Smooth muscle cell (in vitro differentiated cells): ENCODE measurements around the gene PTAFR. TPM values are rescaled to one million over a fixed set of nuclear protein-coding genes. Genes with fewer than 3 reads are reported as not detected.

Experiments used
- DNase-seq: peaks from one replicate; lab custom pipeline; 2025; ENCODE audit not compliant: unreplicated experiment; lab: John Stamatoyannopoulos, UW
- H2AFZ ChIP-seq: fragments of 200-600 bp; sonication (generic); 2 replicates; pipeline ENCODE4 v1.6.0; 2016; ENCODE audit warnings: antibody characterized with exemption, low read depth, mild to moderate bottlenecking
- H3F3A ChIP-seq: fragments of 200-600 bp; sonication (generic); 2 replicates; pipeline ENCODE4 v1.6.0; 2017; ENCODE audit warnings: antibody characterized with exemption, low read depth
- H3K27ac ChIP-seq: fragments of 200-600 bp; sonication (generic); 2 replicates; pipeline ENCODE4 v1.5.1; 2016; ENCODE audit warnings: low read depth, mild to moderate bottlenecking
- H3K27me3 ChIP-seq: fragments of 200-600 bp; sonication (generic); 2 replicates; pipeline ENCODE4 v1.6.1; 2016; ENCODE audit warnings: low read depth, mild to moderate bottlenecking
- H3K36me3 ChIP-seq: fragments of 200-600 bp; sonication (generic); 2 replicates; pipeline ENCODE4 v1.5.1; 2016; ENCODE audit warnings: low read depth
- H3K4me1 ChIP-seq: fragments of 200-600 bp; sonication (generic); 2 replicates; pipeline ENCODE4 v1.5.1; 2016; ENCODE audit warnings: low read depth
- H3K4me2 ChIP-seq: fragments of 200-600 bp; sonication (generic); 2 replicates; pipeline ENCODE4 v1.6.0; 2016; ENCODE audit warnings: mild to moderate bottlenecking
- H3K4me3 ChIP-seq: fragments of 200-600 bp; sonication (generic); 2 replicates; pipeline ENCODE4 v1.5.1; 2016; ENCODE audit warnings: mild to moderate bottlenecking
- H3K79me2 ChIP-seq: fragments of 200-600 bp; sonication (generic); 2 replicates; pipeline ENCODE4 v1.6.0; 2016; ENCODE audit warnings: low read depth, mild to moderate bottlenecking
- H3K9ac ChIP-seq: fragments of 200-600 bp; sonication (generic); 2 replicates; pipeline ENCODE4 v1.6.0; 2016; ENCODE audit warnings: low read depth
- H3K9me3 ChIP-seq: fragments of 200-600 bp; sonication (generic); replicated peaks from 2 replicates; pipeline ENCODE4 v1.5.1; 2016; ENCODE audit warnings: low read depth
- H4K20me1 ChIP-seq: fragments of 200-600 bp; sonication (generic); 2 replicates; pipeline ENCODE4 v1.6.0; 2016; ENCODE audit warnings: low read depth
- CTCF ChIP-seq: fragments of 200-600 bp; sonication (generic); IDR thresholded peaks from 2 replicates; pipeline ENCODE4 v1.5.1; 2017; ENCODE audit warnings: borderline replicate concordance, mild to moderate bottlenecking, antibody characterized with exemption; ENCODE audit not compliant: insufficient read depth, poor library complexity, severe bottlenecking
- WGBS: methylation state at CpG from one replicate; pipeline ENCODE4 v1.1.7; 2016; ENCODE audit warnings: low lambda C conversion rate; 5-methylcytosine and 5-hydroxymethylcytosine counted together
- polyA plus RNA-seq: library from polyadenylated mRNA; unstranded; fragments of >200 nt; fragmentation: Nextera tagmentation; extraction: Ambion mirVana; gene quantifications from 2 replicates; pipeline ENCODE4 v1.2.1, GENCODE V29; 2016
- total RNA-seq: library from RNA; depleted of rRNA; stranded (reverse); fragments of >200 nt; gene quantifications from 2 replicates; pipeline ENCODE4 v1.2.3, GENCODE V29; 2014

PTAFR gene, protein sequence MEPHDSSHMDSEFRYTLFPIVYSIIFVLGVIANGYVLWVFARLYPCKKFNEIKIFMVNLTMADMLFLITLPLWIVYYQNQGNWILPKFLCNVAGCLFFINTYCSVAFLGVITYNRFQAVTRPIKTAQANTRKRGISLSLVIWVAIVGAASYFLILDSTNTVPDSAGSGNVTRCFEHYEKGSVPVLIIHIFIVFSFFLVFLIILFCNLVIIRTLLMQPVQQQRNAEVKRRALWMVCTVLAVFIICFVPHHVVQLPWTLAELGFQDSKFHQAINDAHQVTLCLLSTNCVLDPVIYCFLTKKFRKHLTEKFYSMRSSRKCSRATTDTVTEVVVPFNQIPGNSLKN
- total RNA-seq: 0.04 and 0.49 TPM in 2 replicates
- polyA plus RNA-seq: 0.16 and 0.98 TPM in 2 replicates

GRCh38 chr1:28176492-28177470 lies at the start of gene PTAFR:
Gene PTAFR (minus strand): TSS chr1:28176690. CDS start chr1:28151021, 25,669 bp downstream.
- no peak for TF ChIP-seq CTCF
- no peaks in the 10 kb centered on the region for H3K4me1 ChIP-seq
- no peak for DNase-seq

GRCh38 chr1:28213315-28213714 lies 36.8 kb upstream of the PTAFR start:
- no peak overlapping the region for H3K4me2 ChIP-seq
- H3K27me3 ChIP-seq: no peaks in the 10 kb centered on the region
- no peak for DNase-seq
- H3K4me3 ChIP-seq: no peak overlapping the region
- H3K79me2 ChIP-seq: peaks cover 11% of the 10 kb centered on the region
- H4K20me1 ChIP-seq: peaks cover 11% of the 10 kb centered on the region
- TF ChIP-seq CTCF: no peak
- no peaks in the 10 kb centered on the region for H3K4me1 ChIP-seq
- no peak overlapping the region for H3K27ac ChIP-seq
- peaks cover 9% of the 10 kb centered on the region for H3K36me3 ChIP-seq
- H3K9me3 ChIP-seq: no peaks in the 10 kb centered on the region
- H3F3A ChIP-seq: no peaks in the 10 kb centered on the region
- H3K9ac ChIP-seq: no peak overlapping the region
- no peak overlapping the region for H2AFZ ChIP-seq
- 69% methylated on average over 2 of the region's 2 CpGs for WGBS

More at GRCh38 chr1:28176492-28177470, at the start of gene PTAFR:
- no peaks in the 10 kb centered on the region for H3K27me3 ChIP-seq
- no peak within 1 kb of the TSS for H3K4me2 ChIP-seq
- H4K20me1 ChIP-seq: no peaks in the 10 kb centered on the region
- H2AFZ ChIP-seq: no peak within 1 kb of the TSS
- H3F3A ChIP-seq: peaks cover 7% of the 10 kb centered on the region
- no peak within 1 kb of the TSS for H3K9ac ChIP-seq
- no peak within 1 kb of the TSS for H3K27ac ChIP-seq
- H3K9me3 ChIP-seq: no peaks in the 10 kb centered on the region
- no peak within 1 kb of the TSS for H3K4me3 ChIP-seq
- no peaks in the 10 kb centered on the region for H3K36me3 ChIP-seq
- H3K79me2 ChIP-seq: no peaks in the 10 kb centered on the region
- WGBS: 87% methylated on average over 18 of the region's 18 CpGs

DNA sequence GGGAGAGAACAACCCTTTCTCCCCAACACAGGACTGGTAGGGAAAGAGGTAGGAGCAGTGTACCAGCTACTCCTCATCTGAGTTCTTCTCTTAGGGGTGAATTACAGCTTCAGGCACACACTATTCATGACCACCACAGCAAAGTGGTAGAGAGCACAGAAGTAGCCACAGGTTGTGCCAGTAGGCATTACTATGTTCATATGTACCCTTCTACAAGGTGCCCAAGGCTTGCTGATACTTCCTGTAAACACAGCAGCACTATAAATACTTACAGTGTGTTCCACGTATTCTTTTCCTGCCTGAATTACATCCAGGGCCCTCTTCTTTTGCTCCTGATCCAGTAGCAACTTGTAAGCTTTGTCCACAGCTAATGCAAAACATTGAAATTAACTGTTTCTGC lies 33.2 kb upstream of the PTAFR start:
- H3K9ac ChIP-seq: no peak overlapping the region
- H3K4me2 ChIP-seq: no peak overlapping the region
- no peaks in the 10 kb centered on the region for H3K4me1 ChIP-seq
- no peak overlapping the region for H2AFZ ChIP-seq
- H3K36me3 ChIP-seq: peaks cover 9% of the 10 kb centered on the region
- no peaks in the 10 kb centered on the region for H3K9me3 ChIP-seq
- H3K4me3 ChIP-seq: no peak overlapping the region
- no peaks in the 10 kb centered on the region for H3F3A ChIP-seq
- no peak overlapping the region for H3K27ac ChIP-seq
- no peaks in the 10 kb centered on the region for H3K27me3 ChIP-seq
- WGBS: 85% methylated on average over 1 of the region's 1 CpG
- H3K79me2 ChIP-seq: peaks cover 7% of the 10 kb centered on the region
- no peak for DNase-seq
- no peak for TF ChIP-seq CTCF
- peaks cover 15% of the 10 kb centered on the region for H4K20me1 ChIP-seq
